Panc1 (cell line): Measurements from ENCODE around the gene PTPRE. TPM values are rescaled to one million over a fixed set of nuclear protein-coding genes. Genes with fewer than 3 reads are reported as not detected.

Experiments
- ATAC-seq: fragments of 200-7000 bp; cut with Tn5 transposase; 2 replicates; pipeline ENCODE4 v1.9.1; 2020; ENCODE audit warnings: mild to moderate bottlenecking, moderate library complexity
- BruUV-seq: library from RNA; stranded (reverse); fragments of 400-500 nt; replicated peaks from 2 replicates; lab custom pipeline; 2021; lab: Mats Ljungman, UMichigan
- CTCF ChIA-PET: fragments of 300-600 bp; sonication (Branson Sonifier 250); formaldehyde crosslinking; loops from one replicate; lab custom pipeline; 2022; ENCODE audit warnings: antibody characterized with exemption; lab: Charles Lee
- POLR2A ChIA-PET: fragments of 300-600 bp; sonication (Branson Sonifier 250); formaldehyde crosslinking; loops from one replicate; lab custom pipeline; 2022; ENCODE audit warnings: antibody characterized with exemption; lab: Charles Lee
- DNase-seq: peaks from one replicate; pipeline ENCODE4 v3.0.0-alpha.2; 2010; ENCODE audit warnings: low read depth, low spot score
- H3K27ac ChIP-seq: 2 replicates; pipeline ENCODE4 v1.5.1; 2011; ENCODE audit warnings: mild to moderate bottlenecking, low read length, inconsistent platforms
- H3K27me3 ChIP-seq: fragments of 200-500 bp; sonication (Bioruptor generic); 2 replicates; pipeline ENCODE4 v1.6.0; 2014; ENCODE audit warnings: low read length, inconsistent platforms; ENCODE audit not compliant: control insufficient read depth, insufficient read depth
- H3K36me3 ChIP-seq: fragments of 200-500 bp; sonication (Bioruptor generic); 2 replicates; pipeline ENCODE4 v1.5.1; 2014; ENCODE audit warnings: inconsistent platforms, mild to moderate bottlenecking, low read length, moderate library complexity; ENCODE audit not compliant: control insufficient read depth, insufficient read depth
- H3K4me1 ChIP-seq: 2 replicates; pipeline ENCODE4 v1.5.1; 2011; ENCODE audit warnings: inconsistent platforms, mild to moderate bottlenecking, low read length, moderate library complexity; ENCODE audit not compliant: control insufficient read depth, insufficient read depth
- H3K4me3 ChIP-seq, 2 experiments: 2 replicates each; pipeline ENCODE4 v1.5.1; 2011 to 2012; ENCODE audit warnings: low read depth in 2 of 2, low read length in 2 of 2, mild to moderate bottlenecking in 2 of 2, inconsistent platforms in 1 of 2, moderate library complexity in 1 of 2
- H3K9me3 ChIP-seq: fragments of 200-500 bp; sonication (Bioruptor generic); 2 replicates; pipeline ENCODE4 v1.5.1; 2014; ENCODE audit warnings: low read depth, mild to moderate bottlenecking, inconsistent platforms, low read length, moderate library complexity; ENCODE audit not compliant: control insufficient read depth, insufficient read depth
- POLR2AphosphoS5 ChIP-seq: IDR thresholded peaks from 2 replicates; pipeline ENCODE4 v1.6.1; 2012; ENCODE audit warnings: mild to moderate bottlenecking, low read depth, low read length, moderate library complexity
- SIN3A ChIP-seq: IDR thresholded peaks from 2 replicates; pipeline ENCODE4 v1.6.1; 2012; ENCODE audit warnings: low read depth, mild to moderate bottlenecking, low read length, moderate library complexity, borderline replicate concordance; ENCODE audit not compliant: insufficient read depth
- TCF7L2 ChIP-seq: IDR thresholded peaks from 2 replicates; pipeline ENCODE4 v1.6.1; 2011; ENCODE audit warnings: mild to moderate bottlenecking, low read depth, low read length, inconsistent platforms
- in situ Hi-C: cut with HindIII; loops from 2 replicates; pipeline ENCODE4 v1.10.0; 2016; ENCODE audit warnings: low sequenced_read_pairs, low pct_unique_long_range_greater_than_20kb
- intact Hi-C: fragments of 100-400 bp; cut with micrococcal nuclease; formaldehyde crosslinking; loops from one replicate; pipeline ENCODE4 v1.10.0; 2022; ENCODE audit not compliant: unreplicated experiment
- total RNA-seq: library from RNA; stranded (reverse); gene quantifications from one replicate; pipeline ENCODE4 v1.2.1, GENCODE V29; 2021; ENCODE audit not compliant: unreplicated experiment
- TF ChIP-seq, protein P1 (sequence below), 2 experiments: IDR thresholded peaks; 2 replicates each; pipeline ENCODE4 v1.6.1; 2011 to 2012; ENCODE audit warnings: low read depth in 2 of 2, control low read depth in 1 of 2, low read length in 1 of 2, mild to moderate bottlenecking in 1 of 2, moderate library complexity in 1 of 2; ENCODE audit not compliant: insufficient read depth in 1 of 2
- TF ChIP-seq, protein P2 (sequence below): fragments of 450-650 bp; IDR thresholded peaks from 2 replicates; pipeline ENCODE4 v1.5.1; 2017; ENCODE audit warnings: mild to moderate bottlenecking

Gene PTPRE
- total RNA-seq, 1 experiment from 2014 or later: 0.44 TPM

DNA sequence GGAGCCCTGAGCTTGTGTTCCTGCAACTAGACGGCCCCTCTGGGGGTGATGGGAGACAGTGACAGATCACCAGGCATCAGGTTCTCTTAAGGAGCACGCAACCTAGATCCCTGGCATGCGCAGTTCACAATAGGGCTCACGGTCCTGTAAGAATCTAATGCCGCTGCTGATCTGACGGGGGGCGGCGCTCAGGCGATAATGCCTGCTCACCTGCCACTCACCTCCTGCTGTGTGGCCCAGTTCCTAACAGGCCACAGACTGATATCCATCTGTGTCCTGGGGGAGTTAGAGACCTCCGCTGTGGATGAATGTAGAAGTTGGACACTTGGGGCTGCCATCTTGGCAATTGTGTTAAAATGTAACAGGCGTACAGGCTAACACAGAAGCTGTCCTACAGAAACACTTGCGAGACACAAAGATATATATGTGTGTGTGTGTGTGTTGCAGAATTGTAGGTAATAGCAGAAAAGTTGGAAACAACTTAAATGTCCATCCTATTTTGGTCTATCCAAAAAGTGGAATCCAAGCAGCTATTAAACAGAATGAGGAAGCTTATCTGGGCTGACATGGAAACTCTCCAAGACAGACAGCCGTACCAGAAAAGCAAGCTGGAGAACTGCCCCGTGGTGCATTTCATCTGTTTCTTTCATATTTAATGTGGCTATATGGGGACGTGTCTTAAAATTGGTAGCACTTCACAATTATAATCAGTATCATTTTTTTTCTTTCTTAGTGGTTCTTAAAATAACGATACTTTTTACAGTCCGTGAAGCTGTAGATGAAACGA, 136.5 kb downstream of the PTPRE start:
- intact Hi-C loops: no loop called here
- H3K4me3 ChIP-seq: no peak overlapping the region
- no peaks in the 10 kb centered on the region for H3K27me3 ChIP-seq
- no peaks in the 10 kb centered on the region for H3K9me3 ChIP-seq
- DNase-seq (no peak), ATAC-seq (no peak)
- H3K4me1 ChIP-seq: no peaks in the 10 kb centered on the region
- POLR2A ChIA-PET: no interaction called here
- BruUV-seq: no TSS peak
- no peaks in the 10 kb centered on the region for H3K36me3 ChIP-seq
- TF ChIP-seq, protein P1, sequence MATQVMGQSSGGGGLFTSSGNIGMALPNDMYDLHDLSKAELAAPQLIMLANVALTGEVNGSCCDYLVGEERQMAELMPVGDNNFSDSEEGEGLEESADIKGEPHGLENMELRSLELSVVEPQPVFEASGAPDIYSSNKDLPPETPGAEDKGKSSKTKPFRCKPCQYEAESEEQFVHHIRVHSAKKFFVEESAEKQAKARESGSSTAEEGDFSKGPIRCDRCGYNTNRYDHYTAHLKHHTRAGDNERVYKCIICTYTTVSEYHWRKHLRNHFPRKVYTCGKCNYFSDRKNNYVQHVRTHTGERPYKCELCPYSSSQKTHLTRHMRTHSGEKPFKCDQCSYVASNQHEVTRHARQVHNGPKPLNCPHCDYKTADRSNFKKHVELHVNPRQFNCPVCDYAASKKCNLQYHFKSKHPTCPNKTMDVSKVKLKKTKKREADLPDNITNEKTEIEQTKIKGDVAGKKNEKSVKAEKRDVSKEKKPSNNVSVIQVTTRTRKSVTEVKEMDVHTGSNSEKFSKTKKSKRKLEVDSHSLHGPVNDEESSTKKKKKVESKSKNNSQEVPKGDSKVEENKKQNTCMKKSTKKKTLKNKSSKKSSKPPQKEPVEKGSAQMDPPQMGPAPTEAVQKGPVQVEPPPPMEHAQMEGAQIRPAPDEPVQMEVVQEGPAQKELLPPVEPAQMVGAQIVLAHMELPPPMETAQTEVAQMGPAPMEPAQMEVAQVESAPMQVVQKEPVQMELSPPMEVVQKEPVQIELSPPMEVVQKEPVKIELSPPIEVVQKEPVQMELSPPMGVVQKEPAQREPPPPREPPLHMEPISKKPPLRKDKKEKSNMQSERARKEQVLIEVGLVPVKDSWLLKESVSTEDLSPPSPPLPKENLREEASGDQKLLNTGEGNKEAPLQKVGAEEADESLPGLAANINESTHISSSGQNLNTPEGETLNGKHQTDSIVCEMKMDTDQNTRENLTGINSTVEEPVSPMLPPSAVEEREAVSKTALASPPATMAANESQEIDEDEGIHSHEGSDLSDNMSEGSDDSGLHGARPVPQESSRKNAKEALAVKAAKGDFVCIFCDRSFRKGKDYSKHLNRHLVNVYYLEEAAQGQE (IDR thresholded peaks at IDR 0.05; ENCODE audit: insufficient read depth in 1 of 2, low read depth in 2 of 2, low read length in 1 of 2): no peak
- TF ChIP-seq, protein P2, sequence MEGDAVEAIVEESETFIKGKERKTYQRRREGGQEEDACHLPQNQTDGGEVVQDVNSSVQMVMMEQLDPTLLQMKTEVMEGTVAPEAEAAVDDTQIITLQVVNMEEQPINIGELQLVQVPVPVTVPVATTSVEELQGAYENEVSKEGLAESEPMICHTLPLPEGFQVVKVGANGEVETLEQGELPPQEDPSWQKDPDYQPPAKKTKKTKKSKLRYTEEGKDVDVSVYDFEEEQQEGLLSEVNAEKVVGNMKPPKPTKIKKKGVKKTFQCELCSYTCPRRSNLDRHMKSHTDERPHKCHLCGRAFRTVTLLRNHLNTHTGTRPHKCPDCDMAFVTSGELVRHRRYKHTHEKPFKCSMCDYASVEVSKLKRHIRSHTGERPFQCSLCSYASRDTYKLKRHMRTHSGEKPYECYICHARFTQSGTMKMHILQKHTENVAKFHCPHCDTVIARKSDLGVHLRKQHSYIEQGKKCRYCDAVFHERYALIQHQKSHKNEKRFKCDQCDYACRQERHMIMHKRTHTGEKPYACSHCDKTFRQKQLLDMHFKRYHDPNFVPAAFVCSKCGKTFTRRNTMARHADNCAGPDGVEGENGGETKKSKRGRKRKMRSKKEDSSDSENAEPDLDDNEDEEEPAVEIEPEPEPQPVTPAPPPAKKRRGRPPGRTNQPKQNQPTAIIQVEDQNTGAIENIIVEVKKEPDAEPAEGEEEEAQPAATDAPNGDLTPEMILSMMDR: no peak
- no peak for TF ChIP-seq SIN3A
- no peak for TF ChIP-seq TCF7L2
- TF ChIP-seq POLR2AphosphoS5: no peak
- in situ Hi-C loops: no loop called here
- CTCF ChIA-PET: interaction anchor here (0.5 kb wide), 1 partner anchor 301 kb away, joined by 3 read pairs; no protein-coding TSS in a partner anchor
- H3K27ac ChIP-seq: no peak overlapping the region

DNA sequence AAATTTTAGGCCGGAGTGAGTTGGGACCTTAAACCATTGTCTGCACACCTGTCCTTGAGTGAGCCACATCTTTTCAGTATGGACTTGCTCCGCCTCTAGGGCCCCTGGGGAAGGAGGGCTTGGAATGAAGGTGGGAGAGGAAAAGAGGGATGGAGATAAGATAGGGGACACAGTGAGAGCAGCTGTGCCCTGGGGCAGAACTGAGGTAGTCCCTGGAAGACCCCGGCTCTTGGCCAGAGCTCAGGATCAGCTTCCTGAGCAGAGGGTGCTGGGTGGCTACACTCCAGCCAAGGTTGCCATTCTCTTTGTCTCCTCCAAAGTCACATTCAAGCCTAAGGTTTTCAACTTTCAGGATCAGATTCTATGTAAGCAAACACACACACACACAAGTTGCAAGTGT, 137.3 kb downstream of the PTPRE start:
- H3K4me3 ChIP-seq: no peak overlapping the region
- H3K27ac ChIP-seq: no peak overlapping the region
- ChIA-PET POLR2A (no interaction called here), CTCF (no interaction called here)
- TF ChIP-seq POLR2AphosphoS5: no peak
- TF ChIP-seq, protein P2: no peak
- TF ChIP-seq, protein P1 (IDR thresholded peaks at IDR 0.05; ENCODE audit: insufficient read depth in 1 of 2, low read depth in 2 of 2, low read length in 1 of 2): no peak
- TF ChIP-seq SIN3A: no peak
- TF ChIP-seq TCF7L2: no peak
- H3K36me3 ChIP-seq: no peaks in the 10 kb centered on the region
- ATAC-seq: no peak
- DNase-seq: no peak
- no peaks in the 10 kb centered on the region for H3K27me3 ChIP-seq
- no peaks in the 10 kb centered on the region for H3K4me1 ChIP-seq
- H3K9me3 ChIP-seq: no peaks in the 10 kb centered on the region
- intact Hi-C loops (no loop called here), in situ Hi-C loops (no loop called here)
- no TSS peak for BruUV-seq
